HepG2 (cell line): Measurements from ENCODE around the gene SH3YL1. TPM values are rescaled to one million over a fixed set of nuclear protein-coding genes. Genes with fewer than 3 reads are reported as not detected.

Experiments
- IRF9 ChIP-seq: sonication (generic); formaldehyde crosslinking; IDR thresholded peaks from 2 replicates; pipeline ENCODE4 v1.8.0; 2022; ENCODE audit warnings: missing genetic modification reagents, mild to moderate bottlenecking, borderline replicate concordance
- NFATC3 ChIP-seq: sonication (generic); formaldehyde crosslinking; IDR thresholded peaks from 2 replicates; pipeline ENCODE4 v1.5.1; 2020; ENCODE audit warnings: mild to moderate bottlenecking, missing genetic modification reagents
- THAP8 ChIP-seq: sonication (generic); formaldehyde crosslinking; IDR thresholded peaks from 2 replicates; pipeline ENCODE4 v1.5.1; 2020; ENCODE audit warnings: missing genetic modification reagents, mild to moderate bottlenecking, borderline replicate concordance
- TMF1 ChIP-seq: sonication (generic); formaldehyde crosslinking; IDR thresholded peaks from 2 replicates; pipeline ENCODE4 v1.8.1; 2022; ENCODE audit warnings: low read depth, missing genetic modification reagents
- ZMYM4 ChIP-seq: sonication (generic); formaldehyde crosslinking; IDR thresholded peaks from 2 replicates; pipeline ENCODE4 v1.8.1; 2023; ENCODE audit warnings: mild to moderate bottlenecking, missing genetic modification reagents
- ZNF558 ChIP-seq: sonication (generic); formaldehyde crosslinking; IDR thresholded peaks from 2 replicates; pipeline ENCODE4 v1.9.0; 2022; ENCODE audit warnings: mild to moderate bottlenecking, missing genetic modification reagents, borderline replicate concordance
- ZNF878 ChIP-seq: sonication (generic); formaldehyde crosslinking; IDR thresholded peaks from 2 replicates; pipeline ENCODE4 v1.8.1; 2023; ENCODE audit warnings: mild to moderate bottlenecking, missing genetic modification reagents, moderate library complexity
- ZZZ3 ChIP-seq: sonication (generic); formaldehyde crosslinking; IDR thresholded peaks from 2 replicates; pipeline ENCODE4 v1.4.0; 2020; ENCODE audit warnings: missing genetic modification reagents, mild to moderate bottlenecking, borderline replicate concordance
- polyA plus RNA-seq, 8 experiments: library from polyadenylated mRNA; depleted of rRNA in 3 of 8; stranded (reverse) in 7 of 8; unstranded in 1 of 8; fragments of >200 nt; fragmentation: Illumina TruSeq in 4 of 8; extraction: Trizol in 4 of 8; gene quantifications; 2 replicates each; pipeline versions ENCODE4 v1.2.1 to v1.2.3, GENCODE V29; 2011 to 2016; ENCODE audit warnings: low read depth in 4 of 8, missing spikeins in 1 of 8, mixed read lengths in 1 of 8; ENCODE audit not compliant: insufficient read depth in 1 of 8
- total RNA-seq, 5 experiments: library from RNA; depleted of rRNA; stranded (reverse); fragments of >200 nt; fragmentation: Illumina TruSeq; extraction: Trizol; gene quantifications; 2 replicates each; pipeline ENCODE4 v1.2.3, GENCODE V29; 2016; ENCODE audit warnings: low read depth in 1 of 5
- TF ChIP-seq, protein P1 (sequence below): IDR thresholded peaks from 2 replicates; pipeline ENCODE4 v1.6.1; 2016; ENCODE audit warnings: low read depth, control low read depth
- TF ChIP-seq, protein P2 (sequence below), 2 experiments: fragments of 450-650 bp in 1 of 2; sonication (generic) in 1 of 2; formaldehyde crosslinking in 1 of 2; IDR thresholded peaks; 2 replicates each; pipeline versions ENCODE4 v1.6.1 to v1.8.0; 2016 to 2022; ENCODE audit warnings: antibody characterized with exemption in 1 of 2, mild to moderate bottlenecking in 1 of 2, missing genetic modification reagents in 1 of 2
- TF ChIP-seq, protein P3 (sequence below): sonication (generic); formaldehyde crosslinking; IDR thresholded peaks from 2 replicates; pipeline ENCODE4 v1.5.1; 2020; ENCODE audit warnings: missing genetic modification reagents, mild to moderate bottlenecking, borderline replicate concordance

SH3YL1 gene
- total and polyA plus RNA-seq, 2 of the 13 experiments (the other 11 are each of a cell fraction or from before 2014, with no cell fraction given), result 13.0 to 48.2 TPM

DNA sequence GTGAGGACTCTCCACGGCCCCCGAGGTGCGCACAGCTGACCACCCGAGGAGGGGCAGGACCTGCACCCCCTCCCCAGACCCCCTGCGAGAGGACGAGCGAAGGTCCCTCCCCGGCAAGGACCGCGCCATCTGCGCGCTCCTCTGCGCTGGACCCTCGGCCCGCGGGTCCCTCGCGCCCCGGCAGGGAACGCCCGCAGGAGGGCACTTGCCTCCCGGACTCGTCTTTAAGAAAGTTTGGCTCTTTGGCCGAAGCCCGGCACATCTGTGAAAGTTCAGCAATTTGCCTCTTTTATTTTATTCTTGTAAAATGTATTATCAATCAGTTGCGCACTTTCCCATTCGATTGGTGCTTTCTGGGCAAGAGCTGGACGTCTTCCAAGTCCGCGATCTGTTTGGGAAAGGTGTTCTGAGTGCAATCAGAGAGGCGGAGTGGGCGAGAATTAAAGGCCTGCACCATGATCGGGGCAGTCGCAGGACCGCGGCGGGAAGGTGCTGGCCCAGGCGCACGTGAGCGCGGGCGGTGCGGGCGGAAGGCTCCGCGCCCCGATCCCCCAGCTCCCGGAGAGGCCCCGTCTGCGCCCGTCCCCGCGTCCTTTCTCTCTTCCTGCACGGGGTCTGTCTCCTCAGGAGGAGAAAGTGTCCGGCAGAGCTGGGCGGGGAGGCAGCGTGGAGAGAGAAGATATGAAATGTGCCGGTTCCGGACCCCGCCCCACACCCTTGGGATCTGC is 25.7 kb upstream of the SH3YL1 start (continued):
- 0 out of 2 replicates have a peak, but pooled peaks have one; percentile 22 for TF ChIP-seq THAP8 (CRISPR knock-in tag)
- TF ChIP-seq ZNF558, result no peak
- TF ChIP-seq ZNF878 (CRISPR knock-in tag), result no peak
- TF ChIP-seq NFATC3 (CRISPR knock-in tag), result no peak
- TF ChIP-seq, protein P1, sequence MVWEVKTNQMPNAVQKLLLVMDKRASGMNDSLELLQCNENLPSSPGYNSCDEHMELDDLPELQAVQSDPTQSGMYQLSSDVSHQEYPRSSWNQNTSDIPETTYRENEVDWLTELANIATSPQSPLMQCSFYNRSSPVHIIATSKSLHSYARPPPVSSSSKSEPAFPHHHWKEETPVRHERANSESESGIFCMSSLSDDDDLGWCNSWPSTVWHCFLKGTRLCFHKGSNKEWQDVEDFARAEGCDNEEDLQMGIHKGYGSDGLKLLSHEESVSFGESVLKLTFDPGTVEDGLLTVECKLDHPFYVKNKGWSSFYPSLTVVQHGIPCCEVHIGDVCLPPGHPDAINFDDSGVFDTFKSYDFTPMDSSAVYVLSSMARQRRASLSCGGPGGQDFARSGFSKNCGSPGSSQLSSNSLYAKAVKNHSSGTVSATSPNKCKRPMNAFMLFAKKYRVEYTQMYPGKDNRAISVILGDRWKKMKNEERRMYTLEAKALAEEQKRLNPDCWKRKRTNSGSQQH (CRISPR knock-in tag), result no peak
- TF ChIP-seq IRF9 (CRISPR knock-in tag), result no peak
- TF ChIP-seq, protein P2, sequence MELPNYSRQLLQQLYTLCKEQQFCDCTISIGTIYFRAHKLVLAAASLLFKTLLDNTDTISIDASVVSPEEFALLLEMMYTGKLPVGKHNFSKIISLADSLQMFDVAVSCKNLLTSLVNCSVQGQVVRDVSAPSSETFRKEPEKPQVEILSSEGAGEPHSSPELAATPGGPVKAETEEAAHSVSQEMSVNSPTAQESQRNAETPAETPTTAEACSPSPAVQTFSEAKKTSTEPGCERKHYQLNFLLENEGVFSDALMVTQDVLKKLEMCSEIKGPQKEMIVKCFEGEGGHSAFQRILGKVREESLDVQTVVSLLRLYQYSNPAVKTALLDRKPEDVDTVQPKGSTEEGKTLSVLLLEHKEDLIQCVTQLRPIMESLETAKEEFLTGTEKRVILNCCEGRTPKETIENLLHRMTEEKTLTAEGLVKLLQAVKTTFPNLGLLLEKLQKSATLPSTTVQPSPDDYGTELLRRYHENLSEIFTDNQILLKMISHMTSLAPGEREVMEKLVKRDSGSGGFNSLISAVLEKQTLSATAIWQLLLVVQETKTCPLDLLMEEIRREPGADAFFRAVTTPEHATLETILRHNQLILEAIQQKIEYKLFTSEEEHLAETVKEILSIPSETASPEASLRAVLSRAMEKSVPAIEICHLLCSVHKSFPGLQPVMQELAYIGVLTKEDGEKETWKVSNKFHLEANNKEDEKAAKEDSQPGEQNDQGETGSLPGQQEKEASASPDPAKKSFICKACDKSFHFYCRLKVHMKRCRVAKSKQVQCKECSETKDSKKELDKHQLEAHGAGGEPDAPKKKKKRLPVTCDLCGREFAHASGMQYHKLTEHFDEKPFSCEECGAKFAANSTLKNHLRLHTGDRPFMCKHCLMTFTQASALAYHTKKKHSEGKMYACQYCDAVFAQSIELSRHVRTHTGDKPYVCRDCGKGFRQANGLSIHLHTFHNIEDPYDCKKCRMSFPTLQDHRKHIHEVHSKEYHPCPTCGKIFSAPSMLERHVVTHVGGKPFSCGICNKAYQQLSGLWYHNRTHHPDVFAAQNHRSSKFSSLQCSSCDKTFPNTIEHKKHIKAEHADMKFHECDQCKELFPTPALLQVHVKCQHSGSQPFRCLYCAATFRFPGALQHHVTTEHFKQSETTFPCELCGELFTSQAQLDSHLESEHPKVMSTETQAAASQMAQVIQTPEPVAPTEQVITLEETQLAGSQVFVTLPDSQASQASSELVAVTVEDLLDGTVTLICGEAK (IDR thresholded peaks at IDR 0.05), result no peak
- TF ChIP-seq, protein P2 (CRISPR knock-in tag; IDR thresholded peaks at IDR 0.05), result no peak; the same call in none of the 2 replicates
- no peak for TF ChIP-seq TMF1 (CRISPR knock-in tag)
- TF ChIP-seq ZZZ3 (CRISPR knock-in tag), result no peak
- TF ChIP-seq ZMYM4 (CRISPR knock-in tag), result no peak
- TF ChIP-seq, protein P3, sequence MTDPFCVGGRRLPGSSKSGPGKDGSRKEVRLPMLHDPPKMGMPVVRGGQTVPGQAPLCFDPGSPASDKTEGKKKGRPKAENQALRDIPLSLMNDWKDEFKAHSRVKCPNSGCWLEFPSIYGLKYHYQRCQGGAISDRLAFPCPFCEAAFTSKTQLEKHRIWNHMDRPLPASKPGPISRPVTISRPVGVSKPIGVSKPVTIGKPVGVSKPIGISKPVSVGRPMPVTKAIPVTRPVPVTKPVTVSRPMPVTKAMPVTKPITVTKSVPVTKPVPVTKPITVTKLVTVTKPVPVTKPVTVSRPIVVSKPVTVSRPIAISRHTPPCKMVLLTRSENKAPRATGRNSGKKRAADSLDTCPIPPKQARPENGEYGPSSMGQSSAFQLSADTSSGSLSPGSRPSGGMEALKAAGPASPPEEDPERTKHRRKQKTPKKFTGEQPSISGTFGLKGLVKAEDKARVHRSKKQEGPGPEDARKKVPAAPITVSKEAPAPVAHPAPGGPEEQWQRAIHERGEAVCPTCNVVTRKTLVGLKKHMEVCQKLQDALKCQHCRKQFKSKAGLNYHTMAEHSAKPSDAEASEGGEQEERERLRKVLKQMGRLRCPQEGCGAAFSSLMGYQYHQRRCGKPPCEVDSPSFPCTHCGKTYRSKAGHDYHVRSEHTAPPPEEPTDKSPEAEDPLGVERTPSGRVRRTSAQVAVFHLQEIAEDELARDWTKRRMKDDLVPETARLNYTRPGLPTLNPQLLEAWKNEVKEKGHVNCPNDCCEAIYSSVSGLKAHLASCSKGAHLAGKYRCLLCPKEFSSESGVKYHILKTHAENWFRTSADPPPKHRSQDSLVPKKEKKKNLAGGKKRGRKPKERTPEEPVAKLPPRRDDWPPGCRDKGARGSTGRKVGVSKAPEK (CRISPR knock-in tag), result no peak
